Sigmoid colon (tissue), 3 donors: Measurements from ENCODE around the gene CAV2.

Source experiments
- CTCF ChIP-seq, 4 experiments: fragments of 450-650 bp in 3 of 4; fragments of 200-600 bp in 1 of 4; IDR thresholded peaks; one replicate each; pipeline ENCODE4 v1.5.1; 2016 to 2019; ENCODE audit warnings: antibody characterized with exemption in 4 of 4, mild to moderate bottlenecking in 3 of 4, moderate library complexity in 2 of 4
- POLR2A ChIP-seq, 2 donors: fragments of 450-650 bp; IDR thresholded peaks; one replicate each; pipeline ENCODE4 v1.6.1; 2016; ENCODE audit warnings: antibody characterized with exemption in 2 of 2, mild to moderate bottlenecking in 2 of 2, moderate library complexity in 2 of 2

- TF ChIP-seq CTCF (IDR thresholded peaks at IDR 0.05) (no peak), POLR2A (IDR thresholded peaks at IDR 0.05) (no peak)
These were observed 45.2 kb upstream of the CAV2 start for GRCh38 chr7:116454377-116454776.
